H1 (cell line): ENCODE measurements around the gene STXBP5L. TPM values are rescaled to one million over a fixed set of nuclear protein-coding genes. Genes with fewer than 3 reads are reported as not detected.

Experiments
- CTCF ChIA-PET: fragments of 300-600 bp; sonication (Branson Sonifier 250); formaldehyde crosslinking; loops from one replicate; lab custom pipeline; 2021; ENCODE audit not compliant: partially characterized antibody; lab: Charles Lee
- POLR2A ChIA-PET: fragments of 300-600 bp; sonication (Branson Sonifier 250); formaldehyde crosslinking; loops from one replicate; lab custom pipeline; 2021; ENCODE audit warnings: inconsistent platforms; ENCODE audit not compliant: partially characterized antibody; lab: Charles Lee
- DNase-seq, 2 experiments: peaks; one replicate each; pipeline versions ENCODE4 v3.0.0 to v3.0.0-alpha.2; 2010 to 2022; ENCODE audit warnings: low spot score in 2 of 2, low read depth in 1 of 2, mixed read lengths in 1 of 2
- FAIRE-seq: peaks from 2 replicates; lab custom pipeline; 2011; peaks lifted over from hg19 to GRCh38; lab: Jason Lieb, UNC
- H2AFZ ChIP-seq: 2 replicates; pipeline ENCODE4 v1.8.1; 2012; ENCODE audit warnings: low read length, inconsistent platforms
- H2AK5ac ChIP-seq: 2 replicates; pipeline ENCODE4 v1.6.1; 2013; ENCODE audit warnings: low read depth, low read length
- H2BK120ac ChIP-seq: replicated peaks from 2 replicates; pipeline ENCODE3; 2013; ENCODE audit warnings: low read depth, low read length, inconsistent platforms
- H2BK12ac ChIP-seq: 2 replicates; pipeline ENCODE4 v1.6.1; 2013; ENCODE audit warnings: low read depth, low read length
- H2BK15ac ChIP-seq: 2 replicates; pipeline ENCODE4 v1.6.1; 2013; ENCODE audit warnings: low read length
- H2BK20ac ChIP-seq: 2 replicates; pipeline ENCODE4 v1.6.1; 2013; ENCODE audit warnings: low read length
- H2BK5ac ChIP-seq: 2 replicates; pipeline ENCODE4 v1.6.1; 2013; ENCODE audit warnings: low read depth, low read length
- H3K14ac ChIP-seq: 2 replicates; pipeline ENCODE4 v1.6.1; 2013; ENCODE audit warnings: inconsistent platforms; ENCODE audit not compliant: insufficient read length
- H3K18ac ChIP-seq: 2 replicates; pipeline ENCODE4 v1.6.1; 2013; ENCODE audit warnings: low read length; ENCODE audit errors: extremely low read depth
- H3K23ac ChIP-seq: 2 replicates; pipeline ENCODE4 v1.6.1; 2013; ENCODE audit warnings: inconsistent platforms; ENCODE audit not compliant: insufficient read length
- H3K23me2 ChIP-seq: 2 replicates; pipeline ENCODE4 v1.6.1; 2013; ENCODE audit warnings: low read depth, low read length
- H3K27ac ChIP-seq: 2 replicates; pipeline ENCODE4 v1.6.1; 2011; ENCODE audit warnings: low read depth, low read length, inconsistent platforms
- H3K27me3 ChIP-seq, 4 experiments: replicated peaks in 1 of 4; 1 replicate in 1 of 4; 2 replicates in 3 of 4; pipeline versions ENCODE4 v1.6.1 to v1.8.1; 2011 to 2013; ENCODE audit warnings: low read length in 3 of 4, mild to moderate bottlenecking in 3 of 4, inconsistent platforms in 2 of 4, mixed read lengths in 2 of 4, moderate library complexity in 1 of 4; ENCODE audit not compliant: control insufficient read depth in 3 of 4, insufficient read depth in 3 of 4; ENCODE audit errors: extremely low read depth in 1 of 4
- H3K36me3 ChIP-seq, 4 experiments: 2 replicates each; pipeline versions ENCODE4 v1.6.1 to v1.8.1; 2011 to 2013; ENCODE audit warnings: mild to moderate bottlenecking in 4 of 4, low read length in 3 of 4, moderate library complexity in 2 of 4, control low read depth in 1 of 4, inconsistent platforms in 1 of 4; ENCODE audit not compliant: insufficient read depth in 4 of 4, control insufficient read depth in 2 of 4
- H3K4ac ChIP-seq: replicated peaks from 2 replicates; pipeline ENCODE3; 2013; ENCODE audit warnings: low read length, low read depth, mixed read lengths, inconsistent platforms; ENCODE audit not compliant: insufficient read length
- H3K4me1 ChIP-seq, 4 experiments: replicated peaks in 1 of 4; 1 replicate in 1 of 4; 2 replicates in 3 of 4; pipeline versions ENCODE4 v1.6.1 to v1.8.1; 2011 to 2013; ENCODE audit warnings: low read length in 3 of 4, inconsistent platforms in 2 of 4, mixed read lengths in 1 of 4; ENCODE audit not compliant: insufficient read depth in 4 of 4, control insufficient read depth in 3 of 4
- H3K4me2 ChIP-seq, 2 experiments: 2 replicates each; pipeline versions ENCODE4 v1.6.1 to v1.8.1; 2011 to 2013; ENCODE audit warnings: low read depth in 2 of 2, low read length in 2 of 2, control low read depth in 1 of 2, inconsistent platforms in 1 of 2, mild to moderate bottlenecking in 1 of 2; ENCODE audit not compliant: insufficient read depth in 1 of 2
- H3K4me3 ChIP-seq, 4 experiments: fragments of 200-600, 300-600 bp in 1 of 4; sonication (generic), shearing (Covaris generic), sonication (Bioruptor Twin) in 1 of 4; 2 replicates each; pipeline versions ENCODE4 v1.5.1 to v1.8.1; 2011 to 2016; ENCODE audit warnings: low read length in 4 of 4, low read depth in 3 of 4, control low read depth in 2 of 4, inconsistent platforms in 2 of 4, mild to moderate bottlenecking in 2 of 4, mixed read lengths in 1 of 4, moderate library complexity in 1 of 4; ENCODE audit not compliant: insufficient read depth in 2 of 4; ENCODE audit errors: extremely low read depth in 1 of 4
- H3K56ac ChIP-seq: replicated peaks from 2 replicates; pipeline ENCODE3; 2013; ENCODE audit warnings: low read depth, mild to moderate bottlenecking, mixed read lengths, low read length, inconsistent platforms; ENCODE audit not compliant: insufficient read length
- H3K79me1 ChIP-seq: 2 replicates; pipeline ENCODE4 v1.6.1; 2013; ENCODE audit warnings: low read depth, low read length, control low read depth
- H3K79me2 ChIP-seq, 2 experiments: 2 replicates each; pipeline versions ENCODE4 v1.6.1 to v1.8.1; 2012 to 2013; ENCODE audit warnings: low read length in 2 of 2, mild to moderate bottlenecking in 2 of 2, inconsistent platforms in 1 of 2; ENCODE audit not compliant: insufficient read depth in 2 of 2, control insufficient read depth in 1 of 2
- H3K9ac ChIP-seq, 4 experiments: replicated peaks in 1 of 4; 1 replicate in 1 of 4; 2 replicates in 3 of 4; pipeline versions ENCODE4 v1.6.1 to v1.8.1; 2011 to 2013; ENCODE audit warnings: low read depth in 3 of 4, low read length in 3 of 4, control low read depth in 2 of 4, mild to moderate bottlenecking in 2 of 4, moderate library complexity in 2 of 4, inconsistent platforms in 1 of 4; ENCODE audit errors: extremely low read depth in 1 of 4
- H3K9me3 ChIP-seq, 2 experiments: 2 replicates each; pipeline versions ENCODE4 v1.6.1 to v1.8.1; 2012 to 2013; ENCODE audit warnings: mild to moderate bottlenecking in 2 of 2, moderate library complexity in 2 of 2, control low read depth in 1 of 2, inconsistent platforms in 1 of 2, low read depth in 1 of 2, low read length in 1 of 2, mixed read lengths in 1 of 2; ENCODE audit not compliant: insufficient read depth in 2 of 2
- H4K20me1 ChIP-seq, 2 experiments: replicated peaks in 1 of 2; 2 replicates each; pipeline versions ENCODE3 to v1.8.1; 2011 to 2013; ENCODE audit warnings: inconsistent platforms in 2 of 2, low read length in 2 of 2, mild to moderate bottlenecking in 1 of 2; ENCODE audit not compliant: insufficient read depth in 2 of 2, control insufficient read depth in 1 of 2
- H4K5ac ChIP-seq: 2 replicates; pipeline ENCODE4 v1.6.1; 2013; ENCODE audit warnings: low read length, low read depth, mixed read lengths, inconsistent platforms; ENCODE audit not compliant: insufficient read length
- H4K8ac ChIP-seq: 2 replicates; pipeline ENCODE4 v1.8.0; 2013; ENCODE audit warnings: mild to moderate bottlenecking, moderate library complexity, low read length, inconsistent platforms; ENCODE audit not compliant: insufficient read depth; ENCODE audit errors: extremely low read depth
- H4K91ac ChIP-seq: replicated peaks from 2 replicates; pipeline ENCODE3; 2013; ENCODE audit warnings: low read length, mixed read lengths, inconsistent platforms; ENCODE audit not compliant: insufficient read length
- BRCA1 ChIP-seq: IDR thresholded peaks from 2 replicates; pipeline ENCODE4 v1.6.1; 2012; ENCODE audit warnings: low read depth, low read length, improper control_type of control experiment
- CBX8 ChIP-seq: fragments of 300-800, 300-1000 bp; sonication (generic); IDR thresholded peaks from 2 replicates; pipeline ENCODE4 v1.7.1; 2016; ENCODE audit warnings: low read depth, low read length, borderline replicate concordance
- CHD1 ChIP-seq: IDR thresholded peaks from 2 replicates; pipeline ENCODE4 v1.6.1; 2012; ENCODE audit warnings: low read depth, low read length, improper control_type of control experiment
- HDAC6 ChIP-seq: IDR thresholded peaks from one replicate; pipeline ENCODE4 v1.7.1; 2012; ENCODE audit warnings: low read depth, mild to moderate bottlenecking, inconsistent platforms, low read length, moderate library complexity
- POLR2AphosphoS5 ChIP-seq: IDR thresholded peaks from 2 replicates; pipeline ENCODE4 v1.6.1; 2011; ENCODE audit warnings: low read depth, low read length
- RAD21 ChIP-seq, 2 experiments: IDR thresholded peaks in 1 of 2; conservative IDR thresholded peaks in 1 of 2; 2 replicates each; pipeline ENCODE4 v1.6.1; 2011; ENCODE audit warnings: low read depth in 2 of 2, low read length in 2 of 2, improper control_type of control experiment in 1 of 2, inconsistent platforms in 1 of 2, mild to moderate bottlenecking in 1 of 2, moderate library complexity in 1 of 2
- SRF ChIP-seq: IDR thresholded peaks from 2 replicates; pipeline ENCODE4 v1.6.1; 2011; ENCODE audit warnings: mild to moderate bottlenecking, low read depth, low read length, moderate library complexity
- SUZ12 ChIP-seq: fragments of 200-600 bp; sonication (generic); IDR thresholded peaks from 2 replicates; pipeline ENCODE4 v1.6.1; 2012; ENCODE audit warnings: mild to moderate bottlenecking, inconsistent platforms, low read length, moderate library complexity, mixed read lengths
- whole genome bisulfite sequencing, 2 experiments: shearing (Covaris generic) in 1 of 2; methylation state at CpG; one replicate each; pipeline versions ENCODE4 v1.1.6 to v1.1.7; 2013 to 2015; ENCODE audit warnings: low lambda C conversion rate in 2 of 2, mixed read lengths in 2 of 2, inconsistent platforms in 1 of 2, low coverage in 1 of 2, missing lambda C conversion rate in 1 of 2; ENCODE audit not compliant: insufficient replicate concordance in 2 of 2, insufficient coverage in 1 of 2, insufficient read length in 1 of 2; ENCODE audit errors: extremely low coverage in 1 of 2, missing lambda C conversion rate in 1 of 2; 5-methylcytosine and 5-hydroxymethylcytosine counted together
- polyA plus RNA-seq, 7 experiments: library from polyadenylated mRNA; depleted of rRNA in 3 of 7; stranded (reverse) in 5 of 7; unstranded in 2 of 7; fragments of >200 nt in 5 of 7; fragments of 200-250 nt in 2 of 7; gene quantifications; 1 replicate in 5 of 7; 2 replicates in 1 of 7; 4 replicates in 1 of 7; pipeline versions ENCODE4 v1.2.1 to v1.2.3, GENCODE V29; 2011 to 2013; ENCODE audit warnings: missing spikeins in 2 of 7, mixed read lengths in 2 of 7
- total RNA-seq: library from RNA; stranded (reverse); fragmentation: NEBNext Ultra II Directional; extraction: Animal tissue kit (Norgen Biotek cat#: 25700); gene quantifications from 2 replicates; pipeline ENCODE4 v1.2.1, GENCODE V29; 2021
- TF ChIP-seq, protein P1 (sequence below), 3 experiments: IDR thresholded peaks; 1 replicate in 2 of 3; 2 replicates in 1 of 3; pipeline versions ENCODE4 v1.5.1 to v1.6.1; 2011; ENCODE audit warnings: low read length in 3 of 3, mild to moderate bottlenecking in 3 of 3, inconsistent platforms in 2 of 3, low read depth in 1 of 3, moderate library complexity in 1 of 3; ENCODE audit not compliant: insufficient read depth in 1 of 3; ENCODE audit errors: control extremely low read depth in 1 of 3

The STXBP5L gene
- total and polyA plus RNA-seq, 2 of the 8 experiments (the other 6 are each of a cell fraction or from before 2014, with no cell fraction given): 2.0 to 6.0 TPM

DNA sequence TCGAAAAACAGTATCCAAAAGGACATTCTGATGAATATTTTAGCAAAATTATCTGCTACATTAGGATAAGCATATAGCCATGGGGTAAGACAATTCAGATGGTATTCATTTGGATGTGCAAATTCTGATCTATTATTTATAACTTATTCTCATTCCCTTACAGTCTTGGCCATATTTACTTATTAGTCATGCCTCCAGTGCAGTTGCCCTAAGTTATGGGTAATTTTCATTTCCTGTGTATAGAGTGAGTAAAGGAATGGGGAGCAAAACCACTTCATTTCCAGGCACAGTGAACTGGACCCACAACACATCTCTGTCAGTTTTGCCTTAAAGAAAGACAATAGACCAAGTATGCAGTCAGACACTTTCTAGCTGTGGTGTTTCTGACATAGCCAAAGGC, 503.5 kb downstream of the STXBP5L start:
- CTCF ChIA-PET: interaction anchor here (0.9 kb wide), 1 partner anchor 9 kb away, joined by 4 read pairs; no protein-coding TSS in a partner anchor
- H3K56ac ChIP-seq: no peak overlapping the region
- POLR2A ChIA-PET: no interaction called here
- no peak overlapping the region for H2AFZ ChIP-seq
- H3K23ac ChIP-seq: no peak overlapping the region
- no peaks in the 10 kb centered on the region for H3K23me2 ChIP-seq
- H4K91ac ChIP-seq: no peak overlapping the region
- no peaks in the 10 kb centered on the region for H3K36me3 ChIP-seq
- no peak overlapping the region for H3K18ac ChIP-seq
- H2AK5ac ChIP-seq: no peak overlapping the region
- no peak overlapping the region for H3K4me3 ChIP-seq
- no peaks in the 10 kb centered on the region for H3K79me1 ChIP-seq
- H2BK5ac ChIP-seq: no peak overlapping the region
- no peak overlapping the region for H3K27ac ChIP-seq
- H3K9me3 ChIP-seq: no peaks in the 10 kb centered on the region
- no peak overlapping the region for H4K8ac ChIP-seq
- H2BK12ac ChIP-seq: no peak overlapping the region
- no peaks in the 10 kb centered on the region for H4K20me1 ChIP-seq
- FAIRE-seq: no peak
- no peak overlapping the region for H2BK20ac ChIP-seq
- no peak overlapping the region for H2BK15ac ChIP-seq
- H3K4ac ChIP-seq: no peak overlapping the region
- no peak for TF ChIP-seq CBX8
- TF ChIP-seq HDAC6: no peak
- TF ChIP-seq SRF: no peak
- no peak for TF ChIP-seq POLR2AphosphoS5
- TF ChIP-seq CHD1: no peak
- TF ChIP-seq SUZ12: no peak
- TF ChIP-seq BRCA1: no peak
- no peak for TF ChIP-seq RAD21 (IDR thresholded peaks at IDR 0.05 in 1 of 2, conservative IDR thresholded peaks at IDR 0.05 in 1 of 2; ENCODE audit: low read depth in 2 of 2, low read length in 2 of 2)
- TF ChIP-seq, protein P1, sequence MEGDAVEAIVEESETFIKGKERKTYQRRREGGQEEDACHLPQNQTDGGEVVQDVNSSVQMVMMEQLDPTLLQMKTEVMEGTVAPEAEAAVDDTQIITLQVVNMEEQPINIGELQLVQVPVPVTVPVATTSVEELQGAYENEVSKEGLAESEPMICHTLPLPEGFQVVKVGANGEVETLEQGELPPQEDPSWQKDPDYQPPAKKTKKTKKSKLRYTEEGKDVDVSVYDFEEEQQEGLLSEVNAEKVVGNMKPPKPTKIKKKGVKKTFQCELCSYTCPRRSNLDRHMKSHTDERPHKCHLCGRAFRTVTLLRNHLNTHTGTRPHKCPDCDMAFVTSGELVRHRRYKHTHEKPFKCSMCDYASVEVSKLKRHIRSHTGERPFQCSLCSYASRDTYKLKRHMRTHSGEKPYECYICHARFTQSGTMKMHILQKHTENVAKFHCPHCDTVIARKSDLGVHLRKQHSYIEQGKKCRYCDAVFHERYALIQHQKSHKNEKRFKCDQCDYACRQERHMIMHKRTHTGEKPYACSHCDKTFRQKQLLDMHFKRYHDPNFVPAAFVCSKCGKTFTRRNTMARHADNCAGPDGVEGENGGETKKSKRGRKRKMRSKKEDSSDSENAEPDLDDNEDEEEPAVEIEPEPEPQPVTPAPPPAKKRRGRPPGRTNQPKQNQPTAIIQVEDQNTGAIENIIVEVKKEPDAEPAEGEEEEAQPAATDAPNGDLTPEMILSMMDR (IDR thresholded peaks at IDR 0.05; ENCODE audit: control extremely low read depth in 1 of 3, insufficient read depth in 1 of 3, low read depth in 1 of 3, low read length in 3 of 3): no peak
- TF ChIP-seq, all 59 proteins: peak for 0
- 94% methylated on average over 1 of the region's 1 CpG; no CpG with 5 or more reads in 1 of the 2 experiments for WGBS, 2 experiments
- Histone ChIP-seq H3K14ac (no peak overlapping the region), H3K79me2 (no peaks in the 10 kb centered on the region), H3K27me3 (no peaks in the 10 kb centered on the region), H3K9ac (no peak overlapping the region), H3K4me2 (no peak overlapping the region), H4K5ac (no peak overlapping the region), H2BK120ac (no peak overlapping the region), H3K4me1 (no peaks in the 10 kb centered on the region)
- no peak for DNase-seq
